GM23248 (cell line): ENCODE results near the gene EMC9. TPM values are rescaled to one million over a fixed set of nuclear protein-coding genes. Genes with fewer than 3 reads are reported as not detected.

Source experiments
- DNase-seq: peaks from one replicate; pipeline ENCODE4 v3.0.0-alpha.2; 2015
- H2AFZ ChIP-seq: fragments of 200-600 bp; sonication (generic); 2 replicates; pipeline ENCODE4 v1.6.1; 2016; ENCODE audit warnings: antibody characterized with exemption
- H3F3A ChIP-seq: fragments of 200-600 bp; sonication (generic); 2 replicates; pipeline ENCODE4 v1.6.1; 2016; ENCODE audit warnings: mild to moderate bottlenecking, antibody characterized with exemption, mixed run types; ENCODE audit not compliant: insufficient read depth
- H3K27ac ChIP-seq: fragments of 200-600 bp; sonication (generic); 2 replicates; pipeline ENCODE4 v1.5.1; 2016; ENCODE audit warnings: mild to moderate bottlenecking
- H3K27me3 ChIP-seq: fragments of 200-600 bp; sonication (generic); replicated peaks from 2 replicates; pipeline ENCODE4 v1.6.1; 2016; ENCODE audit warnings: mild to moderate bottlenecking; ENCODE audit not compliant: insufficient read depth
- H3K36me3 ChIP-seq: fragments of 200-600 bp; sonication (generic); 2 replicates; pipeline ENCODE4 v1.6.1; 2016; ENCODE audit warnings: low read depth, mild to moderate bottlenecking
- H3K4me1 ChIP-seq: fragments of 200-600 bp; sonication (generic); 2 replicates; pipeline ENCODE4 v1.6.1; 2016; ENCODE audit warnings: mild to moderate bottlenecking; ENCODE audit not compliant: insufficient read depth
- H3K4me2 ChIP-seq: fragments of 200-600 bp; sonication (generic); one replicate; pipeline ENCODE4 v1.6.1; 2016; ENCODE audit warnings: mild to moderate bottlenecking; ENCODE audit not compliant: unreplicated experiment
- H3K4me3 ChIP-seq: fragments of 200-600 bp; sonication (generic); 2 replicates; pipeline ENCODE4 v1.5.1; 2016; ENCODE audit warnings: mild to moderate bottlenecking
- H3K79me2 ChIP-seq: fragments of 200-600 bp; sonication (generic); 2 replicates; pipeline ENCODE4 v1.6.1; 2016; ENCODE audit warnings: mild to moderate bottlenecking; ENCODE audit not compliant: insufficient read depth
- H3K9ac ChIP-seq: fragments of 200-600 bp; sonication (generic); 2 replicates; pipeline ENCODE4 v1.6.1; 2016; ENCODE audit warnings: mild to moderate bottlenecking
- H3K9me2 ChIP-seq: fragments of 200-600 bp; sonication (generic); 2 replicates; pipeline ENCODE4 v1.6.1; 2016; ENCODE audit warnings: mixed run types, mild to moderate bottlenecking, moderate library complexity; ENCODE audit not compliant: insufficient read depth
- H3K9me3 ChIP-seq: fragments of 200-600 bp; sonication (generic); one replicate; pipeline ENCODE4 v1.6.1; 2017; ENCODE audit warnings: low read depth
- H4K20me1 ChIP-seq: fragments of 200-600 bp; sonication (generic); 2 replicates; pipeline ENCODE4 v1.6.0; 2016; ENCODE audit not compliant: insufficient read depth
- EZH2 ChIP-seq: fragments of 200-600 bp; sonication (generic); IDR thresholded peaks from 2 replicates; pipeline ENCODE4 v1.6.1; 2018; ENCODE audit warnings: antibody characterized with exemption, mild to moderate bottlenecking; ENCODE audit not compliant: insufficient read depth, poor library complexity, severe bottlenecking
- EZH2phosphoT487 ChIP-seq: fragments of 200-600 bp; sonication (generic); IDR thresholded peaks from 2 replicates; pipeline ENCODE4 v1.6.1; 2018; ENCODE audit warnings: antibody characterized with exemption, moderate library complexity, mild to moderate bottlenecking, low read depth; ENCODE audit not compliant: insufficient read depth
- WGBS, 2 experiments: methylation state at CpG; one replicate each; pipeline ENCODE4 v1.1.6; 2015 to 2017; ENCODE audit warnings: low lambda C conversion rate in 2 of 2, low coverage in 1 of 2; ENCODE audit errors: missing lambda C conversion rate in 2 of 2; 5-methylcytosine and 5-hydroxymethylcytosine counted together
- in situ Hi-C: fragments of 300-500 bp; cut with MboI; formaldehyde crosslinking; loops from 2 replicates; pipeline ENCODE4 v1.15.0; 2020
- polyA plus RNA-seq: library from polyadenylated mRNA; unstranded; fragments of >200 nt; fragmentation: Nextera tagmentation; extraction: Ambion mirVana; gene quantifications from 2 replicates; pipeline ENCODE4 v1.2.1, GENCODE V29; 2016
- total RNA-seq: library from RNA; depleted of rRNA; stranded (reverse); fragments of >200 nt; shearing (Covaris generic); gene quantifications from 2 replicates; pipeline ENCODE4 v1.2.3, GENCODE V29; 2014

EMC9 gene
- total and polyA plus RNA-seq, 2 experiments from 2014 or later: 22.9 to 27.4 TPM

DNA sequence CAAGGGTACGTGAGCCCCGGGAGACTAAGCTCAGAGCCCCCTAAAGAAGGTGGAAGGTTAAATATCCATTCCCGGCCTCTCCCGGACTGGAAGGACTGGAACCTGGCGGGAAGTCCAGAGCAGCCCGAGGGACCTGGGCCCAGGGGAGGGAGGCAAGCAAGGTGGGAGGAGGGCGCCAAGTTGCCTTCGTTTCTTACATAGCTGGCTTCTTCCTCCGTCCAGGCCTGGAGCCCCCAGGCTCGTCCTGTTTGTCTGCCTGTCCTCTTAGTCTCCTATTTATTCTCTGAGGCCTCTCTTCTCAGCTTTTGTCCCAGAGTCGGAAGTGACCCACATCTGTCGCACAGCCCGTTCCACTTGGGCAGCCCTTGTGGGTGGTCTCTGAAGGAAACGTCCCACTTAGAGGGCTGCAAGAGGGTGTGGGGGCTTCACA, 46.5 kb downstream of the EMC9 start:
- 2% methylated on average over 14 of the region's 14 CpGs for WGBS, 2 experiments
- H3K9me3 ChIP-seq: no peaks in the 10 kb centered on the region
- no peaks in the 10 kb centered on the region for H3K27me3 ChIP-seq
- peak overlapping the region; percentile 94 for H3K4me3 ChIP-seq
- no peaks in the 10 kb centered on the region for H4K20me1 ChIP-seq
- peaks cover 30% of the 10 kb centered on the region for H3K79me2 ChIP-seq
- peaks cover 12% of the 10 kb centered on the region for H3F3A ChIP-seq
- peak overlapping the region; percentile 70 for H3K27ac ChIP-seq
- no peaks in the 10 kb centered on the region for H3K9me2 ChIP-seq
- TF ChIP-seq EZH2 (no peak), EZH2phosphoT487 (no peak)
- H3K9ac ChIP-seq: peak overlapping the region; percentile 91
- peak overlapping the region; percentile 75 for H2AFZ ChIP-seq
- H3K36me3 ChIP-seq: peaks cover 15% of the 10 kb centered on the region; the same call in 1 of the 2 replicates
- H3K4me2 ChIP-seq: peak overlapping the region; percentile 90
- in situ Hi-C loops: no loop called here
- peaks cover 10% of the 10 kb centered on the region for H3K4me1 ChIP-seq
- DNase-seq: no peak

- Histone ChIP-seq H3K4me2 (peak within 1 kb of the TSS; percentile 90), H3K9me2 (no peaks in the 10 kb centered on the region), H3K27ac (peak within 1 kb of the TSS; percentile 70), H3K36me3 (peaks cover 14% of the 10 kb centered on the region; the same call in 1 of the 2 replicates), H2AFZ (peak within 1 kb of the TSS; percentile 75), H3K9ac (peak within 1 kb of the TSS; percentile 91), H3K4me3 (peak within 1 kb of the TSS; percentile 94), H3K27me3 (no peaks in the 10 kb centered on the region), H4K20me1 (no peaks in the 10 kb centered on the region), H3K4me1 (peaks cover 10% of the 10 kb centered on the region), H3K79me2 (peaks cover 30% of the 10 kb centered on the region), H3K9me3 (no peaks in the 10 kb centered on the region), H3F3A (peaks cover 12% of the 10 kb centered on the region)
- in situ Hi-C loops: no loop called here
- 1% methylated on average over 34 to 65 of the region's 68 CpGs for WGBS, 2 experiments
- peak; percentile 96 for DNase-seq
- TF ChIP-seq EZH2phosphoT487 (no peak), EZH2 (no peak)
These were observed 47.2 kb downstream of the EMC9 start, which contains the start of gene PCK2 for GRCh38 chr14:24093901-24094840. Gene PCK2, plus strand, starts transcription at chr14:24094311. Its CDS starts 95 bp downstream, at chr14:24094406.

DNA sequence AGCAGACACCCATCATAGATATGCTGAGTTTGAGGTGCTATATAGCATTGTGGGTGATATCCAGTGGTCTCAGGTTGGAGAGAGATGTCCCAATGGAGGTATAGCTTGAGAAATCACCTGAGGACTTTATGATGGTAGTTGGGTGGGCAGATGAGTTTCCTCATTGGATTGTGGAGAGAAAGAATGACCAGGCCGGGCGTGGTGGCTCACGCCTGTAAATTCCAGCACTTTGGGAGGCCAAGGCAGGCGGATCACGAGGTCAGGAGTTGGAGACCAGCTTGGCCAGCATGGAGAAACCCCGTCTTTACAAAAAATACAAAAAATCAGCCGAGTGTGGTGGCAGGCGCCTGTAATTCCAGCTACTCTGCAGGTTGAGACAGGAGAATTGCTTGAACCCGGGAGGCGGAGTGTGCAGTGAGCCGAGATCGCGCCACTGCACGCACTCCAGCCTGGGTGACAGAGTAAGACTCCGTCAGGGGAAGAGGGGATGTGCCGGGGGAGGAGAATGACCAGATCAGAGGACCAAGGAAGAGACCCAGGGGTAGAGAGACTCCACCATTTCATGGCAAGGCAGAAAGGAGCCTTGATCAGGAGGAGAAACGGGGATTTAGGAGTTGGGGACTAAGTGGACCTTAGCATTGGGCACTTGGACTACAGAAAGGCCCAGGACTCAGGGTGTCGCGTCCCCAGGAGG, 48.0 kb downstream of the EMC9 start:
- H2AFZ ChIP-seq: peak overlapping the region; percentile 75
- TF ChIP-seq EZH2: no peak
- no peak for TF ChIP-seq EZH2phosphoT487
- peaks cover 30% of the 10 kb centered on the region for H3K79me2 ChIP-seq
- no peaks in the 10 kb centered on the region for H3K27me3 ChIP-seq
- H3K9me3 ChIP-seq: no peaks in the 10 kb centered on the region
- peaks cover 12% of the 10 kb centered on the region for H3F3A ChIP-seq
- no peak overlapping the region for H3K4me3 ChIP-seq
- H3K36me3 ChIP-seq: peaks cover 14% of the 10 kb centered on the region; the same call in 1 of the 2 replicates
- no peaks in the 10 kb centered on the region for H3K9me2 ChIP-seq
- peak overlapping the region; percentile 91 for H3K9ac ChIP-seq
- peaks cover 10% of the 10 kb centered on the region for H3K4me1 ChIP-seq
- H3K4me2 ChIP-seq: no peak overlapping the region
- H3K27ac ChIP-seq: peak overlapping the region; percentile 63
- WGBS, 2 experiments: 72 to 77% methylated on average over 19 of the region's 19 CpGs
- DNase-seq: no peak
- in situ Hi-C loops: no loop called here
- H4K20me1 ChIP-seq: no peaks in the 10 kb centered on the region

DNA sequence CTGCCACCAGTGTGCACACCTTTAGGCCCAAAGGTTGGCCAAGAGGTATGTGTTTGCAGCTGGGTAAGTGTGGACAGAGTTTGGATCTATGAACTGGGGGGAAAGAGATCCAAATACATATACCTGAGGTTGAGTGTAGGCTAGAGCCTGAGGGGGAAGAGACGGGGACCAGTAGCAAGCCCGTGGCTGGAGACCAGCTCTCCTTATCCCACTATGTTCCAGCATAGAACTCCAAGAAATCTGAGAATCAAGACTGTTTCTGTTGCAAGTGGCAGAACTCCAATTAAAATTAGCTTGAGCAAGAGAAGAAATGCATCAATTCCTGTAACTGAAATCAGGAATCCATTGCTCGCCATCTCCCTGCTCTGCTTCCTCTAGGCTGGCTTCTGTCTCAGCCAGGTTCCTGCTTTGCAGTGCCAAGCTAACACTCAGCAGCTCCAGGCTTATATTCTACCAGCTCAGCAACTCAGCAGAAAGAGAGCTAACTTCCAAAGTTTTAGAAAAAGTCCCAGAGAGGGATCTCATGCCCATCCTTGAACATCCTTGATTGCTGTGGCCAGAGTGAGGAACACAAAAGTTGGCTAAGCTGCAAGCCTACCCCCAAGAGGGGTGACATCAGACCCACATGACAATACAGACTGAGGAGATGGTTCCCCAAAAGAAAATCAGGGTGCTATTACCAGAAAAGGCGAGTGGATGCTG, 48.7 kb downstream of the EMC9 start:
- peaks cover 12% of the 10 kb centered on the region for H3F3A ChIP-seq
- H3K9ac ChIP-seq: no peak overlapping the region
- TF ChIP-seq EZH2phosphoT487: no peak
- no peak for TF ChIP-seq EZH2
- no peak overlapping the region for H3K27ac ChIP-seq
- H2AFZ ChIP-seq: peak overlapping the region; percentile 10; the same call in 1 of the 2 replicates
- H3K4me3 ChIP-seq: no peak overlapping the region
- H3K4me2 ChIP-seq: no peak overlapping the region
- no peaks in the 10 kb centered on the region for H4K20me1 ChIP-seq
- 71% methylated on average over 4 of the region's 4 CpGs for WGBS, 2 experiments
- H3K27me3 ChIP-seq: no peaks in the 10 kb centered on the region
- H3K4me1 ChIP-seq: peaks cover 10% of the 10 kb centered on the region
- H3K9me2 ChIP-seq: no peaks in the 10 kb centered on the region
- H3K36me3 ChIP-seq: peaks cover 7% of the 10 kb centered on the region; the same call in 1 of the 2 replicates
- H3K9me3 ChIP-seq: no peaks in the 10 kb centered on the region
- peaks cover 30% of the 10 kb centered on the region for H3K79me2 ChIP-seq
- in situ Hi-C loops: no loop called here
- peak; percentile 20 for DNase-seq
